H1 (cell line): ENCODE results near the gene KATNAL2. TPM values are rescaled to one million over a fixed set of nuclear protein-coding genes. Genes with fewer than 3 reads are reported as not detected.

Experiments used
- CTCF ChIA-PET: fragments of 300-600 bp; sonication (Branson Sonifier 250); formaldehyde crosslinking; loops from one replicate; lab custom pipeline; 2021; ENCODE audit not compliant: partially characterized antibody; lab: Charles Lee
- POLR2A ChIA-PET: fragments of 300-600 bp; sonication (Branson Sonifier 250); formaldehyde crosslinking; loops from one replicate; lab custom pipeline; 2021; ENCODE audit warnings: inconsistent platforms; ENCODE audit not compliant: partially characterized antibody; lab: Charles Lee
- DNase-seq, 2 experiments: peaks; one replicate each; pipeline versions ENCODE4 v3.0.0 to v3.0.0-alpha.2; 2010 to 2022; ENCODE audit warnings: low spot score in 2 of 2, low read depth in 1 of 2, mixed read lengths in 1 of 2
- FAIRE-seq: peaks from 2 replicates; lab custom pipeline; 2011; peaks lifted over from hg19 to GRCh38; lab: Jason Lieb, UNC
- H2AFZ ChIP-seq: 2 replicates; pipeline ENCODE4 v1.8.1; 2012; ENCODE audit warnings: low read length, inconsistent platforms
- H2AK5ac ChIP-seq: 2 replicates; pipeline ENCODE4 v1.6.1; 2013; ENCODE audit warnings: low read depth, low read length
- H2BK120ac ChIP-seq: replicated peaks from 2 replicates; pipeline ENCODE3; 2013; ENCODE audit warnings: low read depth, low read length, inconsistent platforms
- H2BK12ac ChIP-seq: 2 replicates; pipeline ENCODE4 v1.6.1; 2013; ENCODE audit warnings: low read depth, low read length
- H2BK15ac ChIP-seq: 2 replicates; pipeline ENCODE4 v1.6.1; 2013; ENCODE audit warnings: low read length
- H2BK20ac ChIP-seq: 2 replicates; pipeline ENCODE4 v1.6.1; 2013; ENCODE audit warnings: low read length
- H2BK5ac ChIP-seq: 2 replicates; pipeline ENCODE4 v1.6.1; 2013; ENCODE audit warnings: low read depth, low read length
- H3K14ac ChIP-seq: 2 replicates; pipeline ENCODE4 v1.6.1; 2013; ENCODE audit warnings: inconsistent platforms; ENCODE audit not compliant: insufficient read length
- H3K18ac ChIP-seq: 2 replicates; pipeline ENCODE4 v1.6.1; 2013; ENCODE audit warnings: low read length; ENCODE audit errors: extremely low read depth
- H3K23ac ChIP-seq: 2 replicates; pipeline ENCODE4 v1.6.1; 2013; ENCODE audit warnings: inconsistent platforms; ENCODE audit not compliant: insufficient read length
- H3K23me2 ChIP-seq: 2 replicates; pipeline ENCODE4 v1.6.1; 2013; ENCODE audit warnings: low read depth, low read length
- H3K27ac ChIP-seq: 2 replicates; pipeline ENCODE4 v1.6.1; 2011; ENCODE audit warnings: low read depth, low read length, inconsistent platforms
- H3K27me3 ChIP-seq, 4 experiments: replicated peaks in 1 of 4; 1 replicate in 1 of 4; 2 replicates in 3 of 4; pipeline versions ENCODE4 v1.6.1 to v1.8.1; 2011 to 2013; ENCODE audit warnings: low read length in 3 of 4, mild to moderate bottlenecking in 3 of 4, inconsistent platforms in 2 of 4, mixed read lengths in 2 of 4, moderate library complexity in 1 of 4; ENCODE audit not compliant: control insufficient read depth in 3 of 4, insufficient read depth in 3 of 4; ENCODE audit errors: extremely low read depth in 1 of 4
- H3K36me3 ChIP-seq, 4 experiments: 2 replicates each; pipeline versions ENCODE4 v1.6.1 to v1.8.1; 2011 to 2013; ENCODE audit warnings: mild to moderate bottlenecking in 4 of 4, low read length in 3 of 4, moderate library complexity in 2 of 4, control low read depth in 1 of 4, inconsistent platforms in 1 of 4; ENCODE audit not compliant: insufficient read depth in 4 of 4, control insufficient read depth in 2 of 4
- H3K4ac ChIP-seq: replicated peaks from 2 replicates; pipeline ENCODE3; 2013; ENCODE audit warnings: low read length, low read depth, mixed read lengths, inconsistent platforms; ENCODE audit not compliant: insufficient read length
- H3K4me1 ChIP-seq, 4 experiments: replicated peaks in 1 of 4; 1 replicate in 1 of 4; 2 replicates in 3 of 4; pipeline versions ENCODE4 v1.6.1 to v1.8.1; 2011 to 2013; ENCODE audit warnings: low read length in 3 of 4, inconsistent platforms in 2 of 4, mixed read lengths in 1 of 4; ENCODE audit not compliant: insufficient read depth in 4 of 4, control insufficient read depth in 3 of 4
- H3K4me2 ChIP-seq, 2 experiments: 2 replicates each; pipeline versions ENCODE4 v1.6.1 to v1.8.1; 2011 to 2013; ENCODE audit warnings: low read depth in 2 of 2, low read length in 2 of 2, control low read depth in 1 of 2, inconsistent platforms in 1 of 2, mild to moderate bottlenecking in 1 of 2; ENCODE audit not compliant: insufficient read depth in 1 of 2
- H3K4me3 ChIP-seq, 4 experiments: fragments of 200-600, 300-600 bp in 1 of 4; sonication (generic), shearing (Covaris generic), sonication (Bioruptor Twin) in 1 of 4; 2 replicates each; pipeline versions ENCODE4 v1.5.1 to v1.8.1; 2011 to 2016; ENCODE audit warnings: low read length in 4 of 4, low read depth in 3 of 4, control low read depth in 2 of 4, inconsistent platforms in 2 of 4, mild to moderate bottlenecking in 2 of 4, mixed read lengths in 1 of 4, moderate library complexity in 1 of 4; ENCODE audit not compliant: insufficient read depth in 2 of 4; ENCODE audit errors: extremely low read depth in 1 of 4
- H3K56ac ChIP-seq: replicated peaks from 2 replicates; pipeline ENCODE3; 2013; ENCODE audit warnings: low read depth, mild to moderate bottlenecking, mixed read lengths, low read length, inconsistent platforms; ENCODE audit not compliant: insufficient read length
- H3K79me1 ChIP-seq: 2 replicates; pipeline ENCODE4 v1.6.1; 2013; ENCODE audit warnings: low read depth, low read length, control low read depth
- H3K79me2 ChIP-seq, 2 experiments: 2 replicates each; pipeline versions ENCODE4 v1.6.1 to v1.8.1; 2012 to 2013; ENCODE audit warnings: low read length in 2 of 2, mild to moderate bottlenecking in 2 of 2, inconsistent platforms in 1 of 2; ENCODE audit not compliant: insufficient read depth in 2 of 2, control insufficient read depth in 1 of 2
- H3K9ac ChIP-seq, 4 experiments: replicated peaks in 1 of 4; 1 replicate in 1 of 4; 2 replicates in 3 of 4; pipeline versions ENCODE4 v1.6.1 to v1.8.1; 2011 to 2013; ENCODE audit warnings: low read depth in 3 of 4, low read length in 3 of 4, control low read depth in 2 of 4, mild to moderate bottlenecking in 2 of 4, moderate library complexity in 2 of 4, inconsistent platforms in 1 of 4; ENCODE audit errors: extremely low read depth in 1 of 4
- H3K9me3 ChIP-seq, 2 experiments: 2 replicates each; pipeline versions ENCODE4 v1.6.1 to v1.8.1; 2012 to 2013; ENCODE audit warnings: mild to moderate bottlenecking in 2 of 2, moderate library complexity in 2 of 2, control low read depth in 1 of 2, inconsistent platforms in 1 of 2, low read depth in 1 of 2, low read length in 1 of 2, mixed read lengths in 1 of 2; ENCODE audit not compliant: insufficient read depth in 2 of 2
- H4K20me1 ChIP-seq, 2 experiments: replicated peaks in 1 of 2; 2 replicates each; pipeline versions ENCODE3 to v1.8.1; 2011 to 2013; ENCODE audit warnings: inconsistent platforms in 2 of 2, low read length in 2 of 2, mild to moderate bottlenecking in 1 of 2; ENCODE audit not compliant: insufficient read depth in 2 of 2, control insufficient read depth in 1 of 2
- H4K5ac ChIP-seq: 2 replicates; pipeline ENCODE4 v1.6.1; 2013; ENCODE audit warnings: low read length, low read depth, mixed read lengths, inconsistent platforms; ENCODE audit not compliant: insufficient read length
- H4K8ac ChIP-seq: 2 replicates; pipeline ENCODE4 v1.8.0; 2013; ENCODE audit warnings: mild to moderate bottlenecking, moderate library complexity, low read length, inconsistent platforms; ENCODE audit not compliant: insufficient read depth; ENCODE audit errors: extremely low read depth
- H4K91ac ChIP-seq: replicated peaks from 2 replicates; pipeline ENCODE3; 2013; ENCODE audit warnings: low read length, mixed read lengths, inconsistent platforms; ENCODE audit not compliant: insufficient read length
- CTCF ChIP-seq, 3 experiments: IDR thresholded peaks; 1 replicate in 2 of 3; 2 replicates in 1 of 3; pipeline versions ENCODE4 v1.5.1 to v1.6.1; 2011; ENCODE audit warnings: low read length in 3 of 3, mild to moderate bottlenecking in 3 of 3, inconsistent platforms in 2 of 3, low read depth in 1 of 3, moderate library complexity in 1 of 3; ENCODE audit not compliant: insufficient read depth in 1 of 3; ENCODE audit errors: control extremely low read depth in 1 of 3
- GABPA ChIP-seq: IDR thresholded peaks from 2 replicates; pipeline ENCODE4 v1.6.1; 2011; ENCODE audit warnings: mild to moderate bottlenecking, low read length, moderate library complexity, borderline replicate concordance; ENCODE audit not compliant: insufficient read depth
- SAP30 ChIP-seq: fragments of 300-600 bp; sonication (generic); IDR thresholded peaks from 2 replicates; pipeline ENCODE4 v1.7.1; 2012; ENCODE audit warnings: low read length, moderate library complexity, mild to moderate bottlenecking, inconsistent platforms; ENCODE audit not compliant: insufficient read depth, insufficient replicate concordance
- WGBS, 2 experiments: shearing (Covaris generic) in 1 of 2; methylation state at CpG; one replicate each; pipeline versions ENCODE4 v1.1.6 to v1.1.7; 2013 to 2015; ENCODE audit warnings: low lambda C conversion rate in 2 of 2, mixed read lengths in 2 of 2, inconsistent platforms in 1 of 2, low coverage in 1 of 2, missing lambda C conversion rate in 1 of 2; ENCODE audit not compliant: insufficient replicate concordance in 2 of 2, insufficient coverage in 1 of 2, insufficient read length in 1 of 2; ENCODE audit errors: extremely low coverage in 1 of 2, missing lambda C conversion rate in 1 of 2; 5-methylcytosine and 5-hydroxymethylcytosine counted together
- polyA plus RNA-seq, 7 experiments: library from polyadenylated mRNA; depleted of rRNA in 3 of 7; stranded (reverse) in 5 of 7; unstranded in 2 of 7; fragments of >200 nt in 5 of 7; fragments of 200-250 nt in 2 of 7; gene quantifications; 1 replicate in 5 of 7; 2 replicates in 1 of 7; 4 replicates in 1 of 7; pipeline versions ENCODE4 v1.2.1 to v1.2.3, GENCODE V29; 2011 to 2013; ENCODE audit warnings: missing spikeins in 2 of 7, mixed read lengths in 2 of 7
- total RNA-seq: library from RNA; stranded (reverse); fragmentation: NEBNext Ultra II Directional; extraction: Animal tissue kit (Norgen Biotek cat#: 25700); gene quantifications from 2 replicates; pipeline ENCODE4 v1.2.1, GENCODE V29; 2021

Gene KATNAL2
- total and polyA plus RNA-seq, 2 of the 8 experiments (the other 6 are each of a cell fraction or from before 2014, with no cell fraction given) = 10.0 to 15.2 TPM

DNA sequence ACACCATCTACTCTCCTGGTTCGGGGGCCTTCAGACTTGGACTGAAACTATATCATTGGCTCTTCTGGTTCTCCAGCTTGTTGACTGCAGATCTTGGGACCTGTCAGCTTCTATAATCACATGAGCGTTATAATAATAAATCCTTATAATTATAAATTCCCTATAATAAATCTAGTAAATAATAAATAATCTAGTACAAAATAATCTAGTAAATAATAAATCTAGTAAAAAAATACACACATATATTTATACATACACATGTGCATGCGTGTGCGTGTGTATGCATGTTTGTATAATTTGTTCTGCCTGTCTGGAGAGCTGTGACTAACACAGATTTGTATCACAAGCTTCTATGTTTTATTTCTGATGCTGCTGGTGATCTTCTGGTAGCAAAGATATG is 40.8 kb downstream of the KATNAL2 start:
- no peak overlapping the region for H2AK5ac ChIP-seq
- no peaks in the 10 kb centered on the region for H3K36me3 ChIP-seq
- TF ChIP-seq CTCF (IDR thresholded peaks at IDR 0.05; ENCODE audit: control extremely low read depth in 1 of 3, insufficient read depth in 1 of 3, low read depth in 1 of 3, low read length in 3 of 3) (no peak), SAP30 (no peak), GABPA (no peak)
- no peak overlapping the region for H3K9ac ChIP-seq
- H3K23ac ChIP-seq = no peak overlapping the region
- H2BK12ac ChIP-seq = no peak overlapping the region
- no peak overlapping the region for H3K4me2 ChIP-seq
- H4K20me1 ChIP-seq = no peaks in the 10 kb centered on the region
- WGBS, 2 experiments = 81% methylated on average over 4 of the region's 4 CpGs; no CpG with 5 or more reads in 1 of the 2 experiments
- no peak for DNase-seq
- H2BK120ac ChIP-seq = no peak overlapping the region
- no peak overlapping the region for H4K8ac ChIP-seq
- POLR2A ChIA-PET = no interaction called here
- no peaks in the 10 kb centered on the region for H3K27me3 ChIP-seq
- H3K4me1 ChIP-seq = no peaks in the 10 kb centered on the region
- H3K4ac ChIP-seq = no peak overlapping the region
- no peaks in the 10 kb centered on the region for H3K79me2 ChIP-seq
- H3K27ac ChIP-seq = no peak overlapping the region
- H3K79me1 ChIP-seq = no peaks in the 10 kb centered on the region
- H2BK20ac ChIP-seq = no peak overlapping the region
- no peak overlapping the region for H2BK5ac ChIP-seq
- H3K23me2 ChIP-seq = no peaks in the 10 kb centered on the region
- H3K18ac ChIP-seq = no peak overlapping the region
- CTCF ChIA-PET = interaction anchor here (1.2 kb wide), 1 partner anchor 8 kb away, joined by 4 read pairs; no protein-coding TSS in a partner anchor
- no peak overlapping the region for H2BK15ac ChIP-seq
- H3K9me3 ChIP-seq = no peaks in the 10 kb centered on the region
- H3K14ac ChIP-seq = no peak overlapping the region
- H4K5ac ChIP-seq = no peak overlapping the region
- no peak overlapping the region for H3K4me3 ChIP-seq
- H4K91ac ChIP-seq = no peak overlapping the region
- FAIRE-seq = no peak
- H3K56ac ChIP-seq = no peak overlapping the region
- no peak overlapping the region for H2AFZ ChIP-seq
